K562 (cell line): ENCODE results near the gene MLKL. TPM values are rescaled to one million over a fixed set of nuclear protein-coding genes. Genes with fewer than 3 reads are reported as not detected.
A peak's percentile ranks its signal among the peaks of the same experiment; 100 is the strongest.

ENCODE experiments used
- BRD9 ChIP-seq: fragments of 450-650 bp; IDR thresholded peaks from 2 replicates; pipeline ENCODE4 v1.6.1; 2018; ENCODE audit warnings: low read depth; ENCODE audit not compliant: partially characterized antibody
- CBX2 ChIP-seq: fragments of 200-600 bp; sonication (generic); IDR thresholded peaks from one replicate; pipeline ENCODE4 v1.6.1; 2012; ENCODE audit warnings: mild to moderate bottlenecking, low read length, inconsistent platforms; ENCODE audit not compliant: insufficient read depth, poor library complexity, severe bottlenecking
- EP400 ChIP-seq: fragments of 450-650 bp; IDR thresholded peaks from 2 replicates; pipeline ENCODE4 v1.6.1; 2017; ENCODE audit warnings: antibody characterized with exemption, mild to moderate bottlenecking, moderate library complexity
- ETV1 ChIP-seq: fragments of 450-650 bp; conservative IDR thresholded peaks from 2 replicates; pipeline ENCODE4 v1.6.1; 2016; ENCODE audit warnings: missing genetic modification characterization, control low read depth, low read depth, missing compliant biosample characterization
- JUND ChIP-seq, 2 experiments: IDR thresholded peaks; 2 replicates in 1 of 2; 3 replicates in 1 of 2; pipeline ENCODE4 v1.6.1; 2011; ENCODE audit warnings: borderline replicate concordance in 2 of 2, low read depth in 2 of 2, low read length in 2 of 2, improper control_type of control experiment in 1 of 2, missing biosample characterization in 1 of 2, missing genetic modification characterization in 1 of 2, missing genetic modification reagents in 1 of 2
- KAT7 ChIP-seq: sonication (generic); formaldehyde crosslinking; IDR thresholded peaks from 2 replicates; pipeline ENCODE4 v1.8.0; 2022; ENCODE audit warnings: missing genetic modification reagents, mild to moderate bottlenecking, borderline replicate concordance
- KLF1 ChIP-seq: fragments of 450-650 bp; IDR thresholded peaks from 2 replicates; pipeline ENCODE4 v1.6.1; 2016; ENCODE audit warnings: missing genetic modification characterization, missing compliant biosample characterization
- MAFK ChIP-seq: IDR thresholded peaks from 2 replicates; pipeline ENCODE4 v1.6.1; 2011; ENCODE audit warnings: low read length, improper control_type of control experiment
- POLR2G ChIP-seq: fragments of 200-400 bp; formaldehyde crosslinking; IDR thresholded peaks from 2 replicates; pipeline ENCODE4 v1.6.1; 2017; ENCODE audit warnings: low read depth, mild to moderate bottlenecking, antibody characterized with exemption, low read length, moderate library complexity
- SIRT6 ChIP-seq: IDR thresholded peaks from one replicate; pipeline ENCODE4 v1.6.1; 2012; ENCODE audit warnings: low read depth, mild to moderate bottlenecking, control low read depth, inconsistent platforms, low read length, moderate library complexity
- ZNF174 ChIP-seq: fragments of 250-450 bp; sonication (Bioruptor Pico); IDR thresholded peaks from 2 replicates; pipeline ENCODE4 v1.4.0; 2020; ENCODE audit warnings: mild to moderate bottlenecking
- ZNF316 ChIP-seq: fragments of 450-650 bp; IDR thresholded peaks from 2 replicates; pipeline ENCODE4 v1.6.1; 2016
- ZNF354B ChIP-seq: fragments of 250-450 bp; sonication (Bioruptor Pico); IDR thresholded peaks from 2 replicates; pipeline ENCODE4 v1.4.0; 2020
- ZNF41 ChIP-seq: fragments of 250-450 bp; sonication (Bioruptor Pico); conservative IDR thresholded peaks from 2 replicates; pipeline ENCODE4 v1.4.0; 2020; ENCODE audit warnings: mild to moderate bottlenecking
- polyA plus RNA-seq, 8 experiments: library from polyadenylated mRNA; depleted of rRNA in 4 of 8; stranded (reverse) in 5 of 8; unstranded in 3 of 8; fragments of >200 nt; fragmentation: Nextera tagmentation in 2 of 8; fragmentation: Illumina TruSeq in 1 of 8; extraction: Ambion mirVana in 2 of 8; extraction: Trizol in 1 of 8; gene quantifications; 2 replicates each; pipeline versions ENCODE4 v1.2.1 to v1.2.3, GENCODE V29; 2011 to 2014; ENCODE audit warnings: inconsistent platforms in 1 of 8, missing spikeins in 1 of 8
- total RNA-seq, 7 experiments: library from RNA; depleted of rRNA in 6 of 7; stranded (reverse); fragments of >200 nt in 6 of 7; fragmentation: Illumina TruSeq in 2 of 7; extraction: Trizol in 2 of 7; gene quantifications; 2 replicates each; pipeline versions ENCODE4 v1.2.1 to v1.2.3, GENCODE V29; 2011 to 2021; ENCODE audit warnings: low replicate concordance in 1 of 7
- TF ChIP-seq, protein P1 (sequence below): fragments of 450-650 bp; IDR thresholded peaks from 2 replicates; pipeline ENCODE4 v1.6.1; 2016; ENCODE audit warnings: low read depth, mild to moderate bottlenecking, moderate library complexity
- TF ChIP-seq, protein P2 (sequence below): fragments of 250-450 bp; sonication (Bioruptor Pico); IDR thresholded peaks from 2 replicates; pipeline ENCODE4 v1.4.0; 2020
- TF ChIP-seq, protein P3 (sequence below): fragments of 250-450 bp; sonication (Bioruptor Pico); IDR thresholded peaks from 2 replicates; pipeline ENCODE4 v1.8.0; 2022; ENCODE audit warnings: inconsistent platforms, mild to moderate bottlenecking, moderate library complexity, borderline replicate concordance
- TF ChIP-seq, protein P4 (sequence below): fragments of 250-450 bp; sonication (Bioruptor Pico); IDR thresholded peaks from 2 replicates; pipeline ENCODE4 v1.4.0; 2020; ENCODE audit warnings: mild to moderate bottlenecking, moderate library complexity, borderline replicate concordance

MLKL gene
- total and polyA plus RNA-seq, 9 of the 15 experiments (the other 6 are each of a cell fraction or from before 2014, with no cell fraction given) = 1.6 to 6.1 (median 4.8) TPM

DNA sequence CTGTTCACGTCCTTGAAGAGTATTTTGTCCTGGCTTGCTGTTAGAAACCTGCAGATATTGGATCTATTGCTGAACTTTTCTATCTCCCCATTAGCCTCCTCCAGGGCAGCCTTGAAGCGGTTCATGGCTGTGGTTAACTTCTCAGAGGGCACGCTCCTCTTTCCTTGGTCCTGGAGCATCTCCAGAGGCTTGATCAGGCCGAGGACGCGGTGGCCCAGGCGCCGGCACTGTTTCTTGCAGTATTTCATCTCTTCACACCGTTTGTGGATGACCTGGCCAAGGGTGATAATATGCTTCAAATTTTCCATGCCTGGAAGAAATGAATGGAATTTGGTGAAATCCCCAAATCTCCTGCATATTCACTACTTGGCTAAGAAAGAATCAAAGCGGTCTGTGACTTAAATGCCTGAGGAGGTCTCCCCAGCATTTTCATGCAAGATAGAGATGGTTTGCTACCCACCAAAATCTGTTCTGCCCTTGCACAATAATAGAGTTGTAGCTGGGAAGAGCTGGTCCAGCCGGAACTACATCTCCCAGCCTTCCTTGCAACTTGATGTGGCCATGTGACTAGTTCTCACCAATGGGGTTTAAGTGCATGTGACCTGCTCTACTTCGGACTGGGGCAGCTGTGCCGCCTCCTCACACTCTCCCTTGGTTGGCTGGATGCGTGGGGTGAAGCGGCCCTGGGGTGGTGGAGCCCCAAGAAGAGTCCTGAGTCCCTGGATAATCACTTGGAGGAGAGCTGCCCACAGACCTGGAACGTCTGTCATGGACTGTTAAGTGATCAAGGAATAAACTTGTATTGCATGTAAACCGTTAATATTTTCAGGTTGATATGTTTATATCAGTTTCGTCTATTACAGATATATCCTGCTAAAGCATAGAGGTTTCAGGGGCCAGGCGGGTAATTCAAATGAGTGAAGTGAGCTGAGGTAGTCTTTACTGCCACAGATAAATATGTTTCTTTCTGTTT is 4.9 kb downstream of the MLKL start (continued):
- TF ChIP-seq JUND (IDR thresholded peaks at IDR 0.05; ENCODE audit: borderline replicate concordance, low read depth, low read length) (no peak), JUND (tag; IDR thresholded peaks at IDR 0.05; ENCODE audit: borderline replicate concordance, low read depth, low read length) (no peak), KAT7 (CRISPR knock-in tag) (no peak), KLF1 (no peak), ZNF174 (CRISPR knock-in tag) (no peak), SIRT6 (no peak), MAFK (no peak; the same call in 1 of the 2 replicates), CBX2 (no peak), BRD9 (no peak), ETV1 (tag) (no peak), ZNF41 (no peak), EP400 (no peak), ZNF354B (CRISPR knock-in tag) (no peak), POLR2G (peak; percentile 64), ZNF316 (no peak)
- TF ChIP-seq, protein P1, sequence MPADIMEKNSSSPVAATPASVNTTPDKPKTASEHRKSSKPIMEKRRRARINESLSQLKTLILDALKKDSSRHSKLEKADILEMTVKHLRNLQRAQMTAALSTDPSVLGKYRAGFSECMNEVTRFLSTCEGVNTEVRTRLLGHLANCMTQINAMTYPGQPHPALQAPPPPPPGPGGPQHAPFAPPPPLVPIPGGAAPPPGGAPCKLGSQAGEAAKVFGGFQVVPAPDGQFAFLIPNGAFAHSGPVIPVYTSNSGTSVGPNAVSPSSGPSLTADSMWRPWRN = no peak
- TF ChIP-seq, protein P2, sequence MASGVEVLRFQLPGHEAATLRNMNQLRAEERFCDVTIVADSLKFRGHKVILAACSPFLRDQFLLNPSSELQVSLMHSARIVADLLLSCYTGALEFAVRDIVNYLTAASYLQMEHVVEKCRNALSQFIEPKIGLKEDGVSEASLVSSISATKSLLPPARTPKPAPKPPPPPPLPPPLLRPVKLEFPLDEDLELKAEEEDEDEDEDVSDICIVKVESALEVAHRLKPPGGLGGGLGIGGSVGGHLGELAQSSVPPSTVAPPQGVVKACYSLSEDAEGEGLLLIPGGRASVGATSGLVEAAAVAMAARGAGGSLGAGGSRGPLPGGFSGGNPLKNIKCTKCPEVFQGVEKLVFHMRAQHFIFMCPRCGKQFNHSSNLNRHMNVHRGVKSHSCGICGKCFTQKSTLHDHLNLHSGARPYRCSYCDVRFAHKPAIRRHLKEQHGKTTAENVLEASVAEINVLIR = no peak
- TF ChIP-seq, protein P3, sequence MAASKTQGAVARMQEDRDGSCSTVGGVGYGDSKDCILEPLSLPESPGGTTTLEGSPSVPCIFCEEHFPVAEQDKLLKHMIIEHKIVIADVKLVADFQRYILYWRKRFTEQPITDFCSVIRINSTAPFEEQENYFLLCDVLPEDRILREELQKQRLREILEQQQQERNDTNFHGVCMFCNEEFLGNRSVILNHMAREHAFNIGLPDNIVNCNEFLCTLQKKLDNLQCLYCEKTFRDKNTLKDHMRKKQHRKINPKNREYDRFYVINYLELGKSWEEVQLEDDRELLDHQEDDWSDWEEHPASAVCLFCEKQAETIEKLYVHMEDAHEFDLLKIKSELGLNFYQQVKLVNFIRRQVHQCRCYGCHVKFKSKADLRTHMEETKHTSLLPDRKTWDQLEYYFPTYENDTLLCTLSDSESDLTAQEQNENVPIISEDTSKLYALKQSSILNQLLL = no peak
- TF ChIP-seq, protein P4, sequence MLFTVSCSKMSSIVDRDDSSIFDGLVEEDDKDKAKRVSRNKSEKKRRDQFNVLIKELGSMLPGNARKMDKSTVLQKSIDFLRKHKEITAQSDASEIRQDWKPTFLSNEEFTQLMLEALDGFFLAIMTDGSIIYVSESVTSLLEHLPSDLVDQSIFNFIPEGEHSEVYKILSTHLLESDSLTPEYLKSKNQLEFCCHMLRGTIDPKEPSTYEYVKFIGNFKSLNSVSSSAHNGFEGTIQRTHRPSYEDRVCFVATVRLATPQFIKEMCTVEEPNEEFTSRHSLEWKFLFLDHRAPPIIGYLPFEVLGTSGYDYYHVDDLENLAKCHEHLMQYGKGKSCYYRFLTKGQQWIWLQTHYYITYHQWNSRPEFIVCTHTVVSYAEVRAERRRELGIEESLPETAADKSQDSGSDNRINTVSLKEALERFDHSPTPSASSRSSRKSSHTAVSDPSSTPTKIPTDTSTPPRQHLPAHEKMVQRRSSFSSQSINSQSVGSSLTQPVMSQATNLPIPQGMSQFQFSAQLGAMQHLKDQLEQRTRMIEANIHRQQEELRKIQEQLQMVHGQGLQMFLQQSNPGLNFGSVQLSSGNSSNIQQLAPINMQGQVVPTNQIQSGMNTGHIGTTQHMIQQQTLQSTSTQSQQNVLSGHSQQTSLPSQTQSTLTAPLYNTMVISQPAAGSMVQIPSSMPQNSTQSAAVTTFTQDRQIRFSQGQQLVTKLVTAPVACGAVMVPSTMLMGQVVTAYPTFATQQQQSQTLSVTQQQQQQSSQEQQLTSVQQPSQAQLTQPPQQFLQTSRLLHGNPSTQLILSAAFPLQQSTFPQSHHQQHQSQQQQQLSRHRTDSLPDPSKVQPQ (CRISPR knock-in tag) = no peak
